Tibial nerve (tissue), 4 donors: ENCODE measurements around the gene GLMN. TPM values are rescaled to one million over a fixed set of nuclear protein-coding genes. Genes with fewer than 3 reads are reported as not detected.

Source experiments
- DNase-seq, 2 donors: peaks; one replicate each; pipeline ENCODE4 v3.0.0-alpha.2; 2019; ENCODE audit warnings: low spot score in 2 of 2
- H3K27ac ChIP-seq, 4 donors: fragments of 200-600 bp; sonication (generic) in 3 of 4; one replicate each; pipeline ENCODE4 v1.5.1; 2017 to 2019; ENCODE audit warnings: mild to moderate bottlenecking in 1 of 4
- H3K27me3 ChIP-seq, 2 donors: fragments of 200-600 bp; sonication (generic) in 1 of 2; one replicate each; pipeline versions ENCODE4 v1.5.1 to v1.6.0; 2017 to 2019
- H3K36me3 ChIP-seq, 3 donors: fragments of 200-600 bp; sonication (generic); one replicate each; pipeline ENCODE4 v1.5.1; 2018 to 2019
- H3K4me1 ChIP-seq, 4 donors: fragments of 200-600 bp; sonication (generic) in 3 of 4; one replicate each; pipeline ENCODE4 v1.5.1; 2017 to 2019
- H3K4me3 ChIP-seq, 4 donors: fragments of 200-600 bp; sonication (generic) in 3 of 4; one replicate each; pipeline ENCODE4 v1.5.1; 2017 to 2019; ENCODE audit warnings: mild to moderate bottlenecking in 1 of 4, moderate library complexity in 1 of 4
- H3K9me3 ChIP-seq, 4 donors: fragments of 200-600 bp; sonication (generic) in 3 of 4; one replicate each; pipeline ENCODE4 v1.5.1; 2017 to 2019
- EP300 ChIP-seq, 2 donors: sonication (generic); formaldehyde crosslinking; IDR thresholded peaks; one replicate each; pipeline ENCODE4 v1.6.1; 2017; ENCODE audit warnings: antibody characterized with exemption in 2 of 2, mild to moderate bottlenecking in 1 of 2
- POLR2A ChIP-seq, 2 donors: fragments of 450-650 bp; IDR thresholded peaks; one replicate each; pipeline ENCODE4 v1.6.1; 2017; ENCODE audit warnings: antibody characterized with exemption in 2 of 2, mild to moderate bottlenecking in 2 of 2, moderate library complexity in 2 of 2
- WGBS, 2 donors: methylation state at CpG; one replicate each; pipeline ENCODE4 v1.1.5; 2018; 5-methylcytosine and 5-hydroxymethylcytosine counted together
- total RNA-seq, 4 donors: library from RNA; depleted of rRNA; stranded (reverse); fragments of >200 nt; gene quantifications; one replicate each; pipeline ENCODE4 v1.1.0, GENCODE V29; 2016
- TF ChIP-seq, protein P1 (sequence below), 5 experiments: fragments of 200-600 bp in 3 of 5; fragments of 450-650 bp in 2 of 5; sonication (generic) in 3 of 5; IDR thresholded peaks; one replicate each; pipeline ENCODE4 v1.5.1; 2016 to 2019; ENCODE audit warnings: antibody characterized with exemption in 5 of 5, mild to moderate bottlenecking in 3 of 5, moderate library complexity in 2 of 5

GLMN gene
- total RNA-seq, 4 donors from 2014 or later: 5.2 to 12.0 (median 8.1) TPM

DNA sequence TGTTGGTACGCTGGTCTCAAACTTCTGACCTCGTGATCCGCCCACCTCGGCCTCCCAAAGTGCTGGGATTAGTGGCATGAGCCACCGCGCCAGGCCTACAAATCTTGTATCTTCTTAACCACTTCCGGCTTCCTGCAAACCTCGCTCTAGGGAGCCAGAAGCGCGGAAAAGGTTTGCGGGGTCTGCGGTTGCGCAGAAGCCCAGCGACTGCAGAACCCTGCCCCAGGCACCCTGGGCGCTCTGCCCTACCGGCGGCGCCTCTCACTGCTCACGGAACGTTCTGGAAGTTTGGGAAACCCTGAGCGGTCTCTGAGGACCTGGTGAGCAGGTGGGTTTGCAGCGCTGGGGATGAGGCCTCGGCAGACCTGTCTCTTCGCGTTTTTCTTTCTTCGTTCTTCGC lies 81.1 kb downstream of the GLMN start, which contains the start of gene C1orf146:
C1orf146 (plus strand) TSS at position 195 of the 400 bp plus-strand sequence. CDS start 13,506 bp downstream, outside the sequence.
- H3K9me3 ChIP-seq: peaks cover 0 to 5% (median 0%) of the 10 kb centered on the region in 4 donors
- H3K36me3 ChIP-seq: no peaks in the 10 kb centered on the region
- DNase-seq: no peak
- no peak within 1 kb of the TSS for H3K4me3 ChIP-seq
- H3K27me3 ChIP-seq: no peaks in the 10 kb centered on the region
- no peak within 1 kb of the TSS for H3K27ac ChIP-seq
- TF ChIP-seq POLR2A (IDR thresholded peaks at IDR 0.05) (no peak), EP300 (IDR thresholded peaks at IDR 0.05) (no peak)
- TF ChIP-seq, protein P1, sequence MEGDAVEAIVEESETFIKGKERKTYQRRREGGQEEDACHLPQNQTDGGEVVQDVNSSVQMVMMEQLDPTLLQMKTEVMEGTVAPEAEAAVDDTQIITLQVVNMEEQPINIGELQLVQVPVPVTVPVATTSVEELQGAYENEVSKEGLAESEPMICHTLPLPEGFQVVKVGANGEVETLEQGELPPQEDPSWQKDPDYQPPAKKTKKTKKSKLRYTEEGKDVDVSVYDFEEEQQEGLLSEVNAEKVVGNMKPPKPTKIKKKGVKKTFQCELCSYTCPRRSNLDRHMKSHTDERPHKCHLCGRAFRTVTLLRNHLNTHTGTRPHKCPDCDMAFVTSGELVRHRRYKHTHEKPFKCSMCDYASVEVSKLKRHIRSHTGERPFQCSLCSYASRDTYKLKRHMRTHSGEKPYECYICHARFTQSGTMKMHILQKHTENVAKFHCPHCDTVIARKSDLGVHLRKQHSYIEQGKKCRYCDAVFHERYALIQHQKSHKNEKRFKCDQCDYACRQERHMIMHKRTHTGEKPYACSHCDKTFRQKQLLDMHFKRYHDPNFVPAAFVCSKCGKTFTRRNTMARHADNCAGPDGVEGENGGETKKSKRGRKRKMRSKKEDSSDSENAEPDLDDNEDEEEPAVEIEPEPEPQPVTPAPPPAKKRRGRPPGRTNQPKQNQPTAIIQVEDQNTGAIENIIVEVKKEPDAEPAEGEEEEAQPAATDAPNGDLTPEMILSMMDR (IDR thresholded peaks at IDR 0.05): no peak
- H3K4me1 ChIP-seq: no peaks in the 10 kb centered on the region
- WGBS, 2 donors: 93 to 97% methylated on average over 27 of the region's 27 CpGs

DNA sequence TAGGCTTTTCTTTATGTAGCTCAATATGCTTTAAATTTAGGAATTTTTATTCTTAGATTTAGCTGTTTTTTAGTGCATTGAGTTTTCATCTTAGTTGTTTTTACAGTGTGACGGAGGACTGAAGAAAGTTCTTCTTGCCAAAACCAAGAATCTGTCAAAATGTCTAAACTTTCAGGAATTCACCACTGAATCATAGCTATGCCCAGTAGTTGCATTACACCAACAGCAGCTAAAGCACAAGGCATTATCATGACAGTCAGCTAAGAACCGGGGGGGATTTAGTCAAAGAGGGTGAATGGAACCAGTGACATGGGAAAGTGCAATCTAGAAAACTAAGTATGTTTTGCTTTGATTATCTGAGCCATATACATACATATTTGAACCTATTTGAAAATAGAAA lies 87.6 kb downstream of the GLMN start:
- no peak for TF ChIP-seq EP300 (IDR thresholded peaks at IDR 0.05)
- TF ChIP-seq POLR2A (IDR thresholded peaks at IDR 0.05): no peak
- TF ChIP-seq, protein P1 (IDR thresholded peaks at IDR 0.05): no peak
- no peaks in the 10 kb centered on the region for H3K36me3 ChIP-seq
- H3K27ac ChIP-seq: no peak overlapping the region
- H3K4me1 ChIP-seq: no peaks in the 10 kb centered on the region
- DNase-seq: no peak
- H3K4me3 ChIP-seq: no peak overlapping the region
- no peaks in the 10 kb centered on the region for H3K27me3 ChIP-seq
- 80 to 85% methylated on average over 2 of the region's 2 CpGs for WGBS, 2 donors
- H3K9me3 ChIP-seq: peaks cover 0 to 10% (median 2%) of the 10 kb centered on the region in 4 donors

DNA sequence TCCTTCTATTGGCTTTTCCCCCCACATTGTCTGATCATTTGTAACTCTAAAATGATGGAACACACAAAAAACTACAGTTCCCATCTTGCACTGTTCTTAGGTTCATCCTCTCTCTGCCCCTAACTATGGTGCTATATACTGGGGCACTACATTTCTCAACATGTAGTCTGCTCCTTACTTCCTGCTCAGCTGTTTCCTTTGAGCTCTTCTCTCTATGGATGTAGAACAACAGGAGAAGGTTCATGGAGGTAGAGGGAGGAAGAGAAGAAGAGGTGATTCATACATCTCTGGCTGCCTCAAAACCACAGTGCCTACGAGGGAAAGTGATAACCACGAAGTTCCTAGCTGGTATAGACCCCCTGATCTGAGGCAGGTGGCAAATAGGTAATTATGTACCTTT lies 88.1 kb downstream of the GLMN start:
- H3K4me1 ChIP-seq: no peaks in the 10 kb centered on the region
- H3K27ac ChIP-seq: no peak overlapping the region
- no peaks in the 10 kb centered on the region for H3K27me3 ChIP-seq
- no peak overlapping the region for H3K4me3 ChIP-seq
- WGBS, 2 donors: 72 to 76% methylated on average over 2 of the region's 2 CpGs
- no peak for DNase-seq
- no peaks in the 10 kb centered on the region for H3K36me3 ChIP-seq
- TF ChIP-seq POLR2A (IDR thresholded peaks at IDR 0.05): no peak
- peaks cover 0 to 14% (median 4%) of the 10 kb centered on the region in 4 donors for H3K9me3 ChIP-seq

DNA sequence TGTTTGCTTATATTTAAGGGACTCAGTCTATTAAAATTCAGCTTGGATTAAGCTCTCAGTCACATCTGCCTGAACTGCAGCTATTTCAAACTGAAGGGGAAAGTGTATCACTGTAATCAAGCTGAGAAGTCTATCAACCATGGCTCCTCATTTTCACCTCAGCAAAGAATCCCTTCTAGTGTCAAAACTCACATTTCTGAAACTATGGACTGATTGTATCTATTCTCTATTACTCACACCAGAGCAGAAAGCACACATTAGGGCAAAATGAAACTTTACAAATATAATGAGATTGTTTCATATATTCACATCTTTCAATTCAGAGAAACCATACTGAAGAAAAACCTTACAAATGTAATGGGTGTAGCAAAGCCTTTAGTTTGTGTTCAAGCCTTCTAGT lies 95.7 kb downstream of the GLMN start:
- H3K4me1 ChIP-seq: no peaks in the 10 kb centered on the region
- no peak for DNase-seq
- TF ChIP-seq, protein P1 (IDR thresholded peaks at IDR 0.05): no peak
- TF ChIP-seq POLR2A (IDR thresholded peaks at IDR 0.05): no peak
- TF ChIP-seq EP300 (IDR thresholded peaks at IDR 0.05): no peak
- H3K27ac ChIP-seq: no peak overlapping the region
- H3K4me3 ChIP-seq: no peak overlapping the region
- H3K9me3 ChIP-seq: peaks cover 0 to 15% (median 4%) of the 10 kb centered on the region in 4 donors
- H3K36me3 ChIP-seq: no peaks in the 10 kb centered on the region
- no peaks in the 10 kb centered on the region for H3K27me3 ChIP-seq

DNA sequence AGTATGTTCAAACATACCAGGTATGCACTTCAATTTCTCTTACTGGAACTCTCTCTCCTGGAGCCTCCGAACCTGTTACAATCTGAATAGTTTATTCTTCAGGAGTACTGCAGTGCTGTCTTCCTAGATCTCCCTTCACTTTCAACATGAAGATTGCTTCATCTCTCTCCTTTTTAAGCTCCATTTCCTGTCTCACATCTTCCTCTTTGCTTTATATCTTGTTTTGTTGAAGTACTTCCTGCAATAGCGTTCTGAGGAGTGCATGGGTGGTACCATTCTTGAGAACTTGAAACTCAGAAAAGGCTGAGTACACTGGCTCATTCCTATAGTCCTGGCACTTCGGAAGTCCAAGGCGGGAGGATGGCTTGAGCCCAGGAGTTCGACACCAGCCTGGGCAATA lies 96.8 kb downstream of the GLMN start:
- 84 to 86% methylated on average over 5 of the region's 5 CpGs for WGBS, 2 donors
- no peaks in the 10 kb centered on the region for H3K4me1 ChIP-seq
- TF ChIP-seq, protein P1 (IDR thresholded peaks at IDR 0.05): no peak
- TF ChIP-seq EP300 (IDR thresholded peaks at IDR 0.05) (no peak), POLR2A (IDR thresholded peaks at IDR 0.05) (no peak)
- H3K36me3 ChIP-seq: no peaks in the 10 kb centered on the region
- H3K27ac ChIP-seq: no peak overlapping the region
- H3K9me3 ChIP-seq: peaks cover 0 to 14% (median 4%) of the 10 kb centered on the region in 4 donors
- no peak for DNase-seq
- no peak overlapping the region for H3K4me3 ChIP-seq
- no peaks in the 10 kb centered on the region for H3K27me3 ChIP-seq

Other genes starting within 250 kb of the GLMN start
- not detected for gene SETSIP, start 223.6 kb downstream of the GLMN start, total RNA-seq
- 10 to 100 TPM in 2 of 4 donors, 1 to 10 TPM in 2; 7.8 to 19.0 (median 14.4) TPM for gene BTBD8, start 218.6 kb downstream of the GLMN start, total RNA-seq
- not detected for gene C1orf146, start 81.1 kb downstream of the GLMN start, total RNA-seq
- 10 to 100 TPM in 2 of 4 donors, 1 to 10 TPM in 2; 3.3 to 12.2 (median 7.7) TPM for gene RPAP2, start 72 bp upstream of the GLMN start, total RNA-seq
- gene GFI1, start 187.9 kb upstream of the GLMN start, total RNA-seq: 1 to 10 TPM in 3 of 4 donors, under 1 TPM in 1; 0.30 to 1.3 (median 1.1) TPM